Urinary bladder (tissue), 4 donors: ENCODE data around the gene USP6NL. TPM values are rescaled to one million over a fixed set of nuclear protein-coding genes. Genes with fewer than 3 reads are reported as not detected.
"Not testable (repeated sequence)": the region's sequence is repeated elsewhere in the genome, so short reads cannot be mapped to it uniquely, and the experiment has no call there.

ENCODE experiments used
- DNase-seq: peaks from one replicate; pipeline ENCODE4 v3.0.0-alpha.2; 2015; ENCODE audit errors: extremely low spot score
- H3K27ac ChIP-seq: one replicate; pipeline ENCODE4 v1.5.1; 2013; ENCODE audit warnings: low read depth, mild to moderate bottlenecking, moderate library complexity
- H3K36me3 ChIP-seq: one replicate; pipeline ENCODE4 v1.6.1; 2013; ENCODE audit warnings: mild to moderate bottlenecking, moderate library complexity; ENCODE audit not compliant: insufficient read depth
- H3K4me1 ChIP-seq: one replicate; pipeline ENCODE4 v1.6.1; 2013; ENCODE audit warnings: mild to moderate bottlenecking, moderate library complexity; ENCODE audit not compliant: insufficient read depth
- H3K4me3 ChIP-seq: one replicate; pipeline ENCODE4 v1.5.1; 2013; ENCODE audit warnings: low read depth, low read length
- WGBS: extraction: QIAGEN DNeasy Blood & Tissue Kit; methylation state at CpG from one replicate; pipeline ENCODE4 v1.1.7; 2013; 5-methylcytosine and 5-hydroxymethylcytosine counted together
- polyA plus RNA-seq: library from polyadenylated mRNA; stranded (reverse); fragments of 200-250 nt; gene quantifications from one replicate; pipeline ENCODE4 v1.2.3, GENCODE V29; 2013
- total RNA-seq: library from RNA; depleted of rRNA; stranded (reverse); fragments of >200 nt; gene quantifications from one replicate; pipeline ENCODE4 v1.2.3, GENCODE V29; 2014
- donor health status: healthy with polysubstance abuse.
- donor health status: healthy.

Gene USP6NL
- total and polyA plus RNA-seq, 2 donors: 8.5 to 21.7 TPM

DNA sequence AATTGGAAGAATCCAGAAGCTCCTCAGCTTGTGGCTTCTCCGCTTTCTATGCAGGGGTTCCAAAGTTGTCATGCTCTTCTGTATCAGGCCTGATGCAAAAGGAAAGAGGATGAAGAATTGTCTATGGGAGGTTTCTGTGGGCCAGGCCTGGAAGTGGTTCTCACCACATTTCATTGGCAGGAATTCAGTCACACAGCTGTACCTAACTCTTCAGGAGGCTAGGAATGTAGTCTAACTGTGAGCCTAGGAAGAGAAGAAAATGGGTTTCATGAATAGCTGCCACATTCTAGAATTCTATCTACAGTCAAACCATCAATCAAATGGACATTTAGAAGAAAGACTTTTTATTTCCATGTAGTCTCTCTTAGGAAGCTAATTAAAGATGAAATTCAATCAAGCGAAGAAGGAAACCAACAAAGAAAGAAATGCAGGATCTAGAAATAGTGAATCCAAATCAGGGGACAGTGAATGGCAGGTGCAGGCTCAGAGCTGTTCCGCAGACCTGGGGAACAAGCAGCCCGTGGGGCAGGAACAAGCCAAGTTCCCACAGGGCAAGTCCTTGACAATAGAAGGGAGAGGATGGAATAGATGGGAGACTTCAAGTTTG is 25.4 kb upstream of the USP6NL start:
- Histone ChIP-seq H3K4me1 (no peaks in the 10 kb centered on the region), H3K36me3 (no peaks in the 10 kb centered on the region), H3K4me3 (no peak overlapping the region), H3K27ac (no peak overlapping the region)
- 94% methylated on average over 4 of the region's 4 CpGs for WGBS
- no peak for DNase-seq

DNA sequence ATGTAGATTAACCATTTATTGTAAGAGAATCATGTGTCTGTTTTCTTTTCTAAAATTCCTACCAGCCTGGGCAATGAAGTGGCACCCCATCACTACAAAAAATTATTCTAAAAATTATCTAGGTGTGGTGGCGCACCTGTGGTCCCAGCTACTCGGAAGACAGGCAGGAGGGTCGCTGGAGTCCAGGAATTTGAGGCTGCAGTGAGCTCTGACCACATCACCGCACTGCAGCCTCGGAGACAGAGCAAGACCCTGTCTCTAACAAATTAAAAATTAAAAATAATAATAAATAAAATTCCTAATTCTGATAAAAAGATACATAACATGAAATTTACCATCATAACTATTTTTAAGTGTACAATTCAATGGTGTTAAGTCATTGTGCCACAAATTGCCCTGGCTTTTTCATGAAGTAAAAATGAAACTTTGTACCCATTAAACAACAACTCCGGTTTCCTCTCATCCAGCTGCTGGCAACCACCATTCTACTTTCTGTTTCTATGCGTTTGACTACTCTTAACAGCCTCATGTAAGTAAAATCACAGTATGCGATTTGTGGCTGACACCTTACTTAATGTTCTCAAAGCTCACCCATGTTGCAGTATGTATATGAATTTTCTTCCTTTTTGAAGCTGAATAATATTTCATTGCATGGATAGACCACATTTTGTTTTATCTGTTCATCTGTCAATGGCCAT is 20.6 kb upstream of the USP6NL start:
- no peak for DNase-seq
- WGBS: 84% methylated on average over 8 of the region's 8 CpGs
- no peaks in the 10 kb centered on the region for H3K4me1 ChIP-seq
- no peak overlapping the region for H3K4me3 ChIP-seq
- H3K36me3 ChIP-seq: no peaks in the 10 kb centered on the region
- no peak overlapping the region for H3K27ac ChIP-seq

DNA sequence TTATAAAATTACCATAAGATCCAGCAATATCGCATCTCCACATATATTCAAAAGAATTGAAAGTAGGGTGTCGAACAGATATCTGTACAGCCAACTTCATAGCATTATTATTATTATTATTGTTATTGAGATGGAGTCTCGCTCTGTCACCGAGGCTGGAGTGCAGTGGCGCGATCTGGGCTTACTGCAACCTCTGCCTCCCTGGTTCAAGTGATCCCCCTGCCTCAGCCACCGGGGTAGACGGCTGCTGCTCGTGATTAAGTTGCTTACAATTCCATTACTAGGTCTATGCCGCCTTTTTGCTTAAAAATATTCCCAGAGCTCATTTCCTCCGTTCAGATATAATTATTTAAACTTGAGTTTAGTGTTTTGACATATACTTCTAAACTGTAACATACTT is 19.8 kb upstream of the USP6NL start:
- Histone ChIP-seq H3K4me1 (no peaks in the 10 kb centered on the region), H3K36me3 (no peaks in the 10 kb centered on the region), H3K27ac (no peak overlapping the region), H3K4me3 (no peak overlapping the region)
- DNase-seq: no peak
- WGBS: 86% methylated on average over 11 of the region's 11 CpGs

DNA sequence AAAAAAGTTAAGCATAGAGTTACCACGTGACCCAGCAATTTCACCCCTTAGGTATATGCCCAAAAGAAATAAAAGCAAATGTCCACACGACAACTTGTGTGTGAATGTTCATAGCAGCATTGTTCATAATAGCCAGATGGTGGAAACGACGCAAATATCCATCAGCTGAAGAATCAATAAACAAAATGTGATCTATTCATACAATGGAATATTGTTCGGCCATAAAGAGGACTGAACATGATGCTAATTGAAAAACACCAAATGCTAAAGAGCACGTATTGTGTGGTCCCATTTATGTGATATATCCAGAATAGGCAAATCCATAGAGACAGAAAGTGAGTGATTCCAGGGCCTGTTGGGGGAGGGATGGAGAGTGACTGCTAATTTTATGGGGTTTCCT is 18.3 kb upstream of the USP6NL start:
- no peak overlapping the region for H3K4me3 ChIP-seq
- no peaks in the 10 kb centered on the region for H3K4me1 ChIP-seq
- WGBS: 92% methylated on average over 6 of the region's 6 CpGs
- H3K27ac ChIP-seq: no peak overlapping the region
- no peak for DNase-seq
- no peaks in the 10 kb centered on the region for H3K36me3 ChIP-seq

DNA sequence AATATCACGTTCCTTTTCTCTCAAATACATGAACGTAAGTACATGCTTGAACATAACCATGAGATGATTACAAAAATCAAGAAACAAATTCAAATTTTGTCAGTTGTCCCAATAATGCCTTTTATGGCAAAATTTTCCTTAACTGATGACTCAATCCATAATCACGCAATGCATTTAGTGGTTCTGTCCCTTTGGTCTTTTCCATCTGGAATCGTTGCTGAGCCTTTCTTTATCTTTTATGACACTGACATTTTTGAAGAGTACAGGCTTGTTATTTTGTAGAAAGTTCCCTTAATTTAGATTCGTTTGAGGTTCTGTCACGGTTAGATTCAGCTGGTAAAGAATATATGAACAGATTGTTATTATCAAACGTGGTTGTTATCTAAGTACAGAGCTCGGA is 16.5 kb upstream of the USP6NL start:
- not testable (repeated sequence) for H3K4me1 ChIP-seq, H3K4me3 ChIP-seq, H3K36me3 ChIP-seq, H3K27ac ChIP-seq, DNase-seq
- 65% methylated on average over 8 of the region's 8 CpGs for WGBS

DNA sequence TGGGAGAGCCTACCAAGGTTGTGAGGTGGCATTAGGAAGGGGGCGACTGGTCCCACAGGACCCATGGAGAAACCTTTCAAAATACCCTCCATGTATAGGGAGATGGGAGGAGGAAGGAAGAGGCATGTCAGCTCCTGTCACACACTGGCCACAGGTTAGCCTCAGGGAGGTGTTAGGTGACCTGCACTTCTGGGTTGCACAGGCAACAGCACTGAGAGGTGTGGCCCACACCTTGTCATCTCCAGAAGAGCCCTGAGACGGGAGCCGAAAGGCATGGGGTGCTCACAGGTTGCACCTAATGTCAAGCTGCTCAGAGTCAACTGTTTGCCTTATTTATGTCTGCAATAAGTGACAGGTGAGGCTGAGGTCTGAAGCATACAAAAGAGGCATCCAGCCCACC is 14.6 kb upstream of the USP6NL start:
- no peaks in the 10 kb centered on the region for H3K4me1 ChIP-seq
- 92% methylated on average over 3 of the region's 3 CpGs for WGBS
- H3K4me3 ChIP-seq: no peak overlapping the region
- DNase-seq: no peak
- no peaks in the 10 kb centered on the region for H3K36me3 ChIP-seq
- H3K27ac ChIP-seq: no peak overlapping the region

DNA sequence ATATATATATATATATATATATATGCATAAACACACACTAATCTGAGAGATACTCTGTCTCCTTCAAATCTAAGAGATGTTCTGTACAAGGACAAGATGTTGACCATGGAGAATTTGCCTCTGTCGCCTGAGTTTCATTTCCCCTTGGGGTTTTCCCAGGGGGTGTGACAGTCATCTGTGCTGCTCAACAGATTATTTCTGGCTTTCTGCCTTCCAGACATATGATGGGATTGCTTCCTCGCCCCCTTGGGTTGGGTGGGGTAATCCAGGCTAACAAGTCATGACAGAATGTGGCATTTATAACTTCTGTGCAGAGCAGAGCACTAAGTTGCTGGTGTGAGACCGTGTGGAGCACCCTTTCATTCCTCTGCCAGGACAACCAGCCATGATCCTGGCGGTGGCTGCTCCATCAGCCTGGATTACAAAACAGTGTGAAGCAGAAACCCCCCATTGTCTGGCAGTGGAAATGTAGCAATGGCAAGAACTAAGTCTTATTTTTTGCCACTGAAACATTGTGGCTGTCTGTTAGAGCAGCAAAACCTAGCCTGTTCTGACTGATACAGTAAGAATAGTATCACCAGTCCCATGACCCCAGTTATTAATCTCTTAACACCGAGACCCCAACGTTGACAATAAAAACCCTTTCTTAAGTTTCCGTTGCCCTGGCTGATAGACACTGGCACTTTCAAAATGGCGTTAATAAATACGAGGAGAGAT is 13.7 kb upstream of the USP6NL start:
- Histone ChIP-seq H3K4me3 (no peak overlapping the region), H3K27ac (no peak overlapping the region), H3K36me3 (no peaks in the 10 kb centered on the region), H3K4me1 (no peaks in the 10 kb centered on the region)
- WGBS: 80% methylated on average over 9 of the region's 9 CpGs
- no peak for DNase-seq

DNA sequence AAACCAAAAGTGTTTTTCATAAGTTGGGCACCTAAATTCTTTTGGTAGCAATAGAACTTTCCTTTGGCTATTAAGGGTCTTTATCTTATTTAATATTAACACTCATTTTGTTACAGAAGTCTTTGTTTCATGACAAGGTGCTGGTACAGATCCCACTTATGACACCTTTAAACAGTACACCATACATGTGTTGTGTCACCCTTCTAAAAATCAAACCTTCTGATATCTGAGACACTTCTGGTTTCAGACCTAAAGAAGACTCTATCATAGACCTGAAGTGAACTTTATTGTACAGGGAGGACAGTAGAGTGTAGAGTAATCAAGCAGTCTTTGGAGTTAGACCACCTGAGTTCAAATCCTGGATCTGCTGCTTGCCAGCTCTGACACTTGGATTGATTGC is 5.8 kb upstream of the USP6NL start:
- Histone ChIP-seq H3K36me3 (no peaks in the 10 kb centered on the region), H3K27ac (no peak overlapping the region), H3K4me1 (no peaks in the 10 kb centered on the region), H3K4me3 (no peak overlapping the region)
- no peak for DNase-seq

DNA sequence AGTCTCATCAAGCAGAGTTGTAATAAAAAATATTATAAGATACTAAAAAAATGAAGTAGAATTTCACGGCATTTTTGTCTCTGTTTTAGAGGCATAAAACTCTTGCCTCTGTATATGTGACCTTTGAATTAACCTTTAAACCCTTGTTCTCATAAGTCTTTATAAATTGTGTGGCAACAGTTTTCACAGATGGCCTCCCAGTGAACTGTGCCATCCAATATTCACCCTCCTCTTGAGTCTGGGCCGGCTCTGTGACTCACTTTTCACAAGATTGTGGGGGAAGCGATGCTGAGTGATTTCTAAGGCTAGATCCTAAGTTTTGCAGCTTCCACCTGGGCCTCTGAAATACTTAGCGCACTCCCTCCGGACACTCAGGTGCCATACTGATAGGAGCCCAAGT is 4.6 kb upstream of the USP6NL start:
- no peak for DNase-seq
- Histone ChIP-seq H3K36me3 (no peaks in the 10 kb centered on the region), H3K4me3 (no peak overlapping the region), H3K4me1 (no peaks in the 10 kb centered on the region), H3K27ac (no peak overlapping the region)
- 90% methylated on average over 5 of the region's 5 CpGs for WGBS

DNA sequence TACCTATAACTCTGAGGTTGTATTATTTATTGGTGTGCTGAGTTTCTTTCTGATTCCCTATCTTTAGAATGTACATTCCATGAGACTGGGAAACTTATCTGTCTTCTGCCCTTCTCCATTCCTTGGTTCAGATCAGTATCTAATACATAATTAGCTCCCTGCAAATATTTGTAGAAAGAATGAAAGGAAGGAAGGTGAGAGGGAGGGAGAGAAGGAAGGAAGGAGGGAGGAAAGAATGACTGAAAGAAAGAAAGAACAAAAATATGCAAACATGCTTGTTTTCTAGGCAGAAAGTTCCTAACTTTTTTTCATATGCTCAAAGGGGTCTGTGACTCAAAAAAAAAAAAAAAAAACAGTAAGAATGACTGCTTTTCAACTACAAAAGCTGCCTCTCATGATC is 3.9 kb upstream of the USP6NL start:
- Histone ChIP-seq H3K36me3 (no peaks in the 10 kb centered on the region), H3K4me1 (no peaks in the 10 kb centered on the region), H3K27ac (no peak overlapping the region), H3K4me3 (no peak overlapping the region)
- no peak for DNase-seq

DNA sequence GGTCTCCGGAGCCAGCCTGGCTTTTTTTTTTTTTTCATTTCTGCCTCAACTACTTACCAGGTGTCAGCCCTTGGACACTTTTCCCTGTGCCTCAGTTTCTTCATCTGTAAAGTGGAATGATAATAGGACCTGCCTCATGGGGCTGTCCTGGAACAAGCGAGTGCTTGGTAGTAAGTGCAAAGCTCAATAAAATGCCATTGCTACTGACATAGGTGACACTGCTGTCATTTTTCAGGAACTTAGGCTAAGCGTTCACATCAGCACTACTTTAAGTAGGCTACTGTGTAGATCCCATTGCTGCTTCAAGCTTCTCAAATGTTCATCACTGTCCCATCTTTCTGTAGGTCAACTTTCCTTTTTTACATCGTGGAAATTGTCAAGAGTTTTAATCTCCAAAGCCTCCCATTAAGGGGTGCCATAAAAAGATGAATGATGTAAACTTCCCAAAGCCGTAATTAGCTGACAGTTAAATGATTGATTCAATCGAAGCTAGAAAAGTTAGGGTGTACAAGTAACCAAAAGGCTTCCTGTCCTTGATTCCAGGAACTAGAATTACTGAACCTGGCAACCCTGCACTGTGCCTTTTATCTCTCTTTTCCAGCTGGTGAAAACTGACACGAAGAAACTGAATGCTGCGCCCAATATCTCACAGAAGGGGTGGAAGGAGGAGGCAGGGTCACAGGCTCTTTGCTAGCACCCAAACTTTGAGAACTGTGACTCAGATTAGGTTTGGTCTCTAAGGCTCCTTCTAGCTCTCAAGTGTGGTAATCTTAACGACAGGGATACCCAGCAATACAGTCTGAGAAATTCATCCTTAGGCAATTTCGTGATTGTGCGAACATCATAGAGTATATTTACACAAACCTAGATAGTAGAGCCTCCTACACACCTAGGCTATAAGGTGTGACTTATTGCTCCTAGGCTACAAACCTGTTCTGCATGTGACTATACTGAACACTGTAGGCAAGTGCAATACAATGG is 861 bp upstream of the USP6NL start:
- Histone ChIP-seq H3K27ac (peak overlapping the region; percentile 75), H3K4me3 (peak overlapping the region; percentile 96), H3K4me1 (no peaks in the 10 kb centered on the region), H3K36me3 (no peaks in the 10 kb centered on the region)
- WGBS: 16% methylated on average over 11 of the region's 11 CpGs
- DNase-seq: no peak

DNA sequence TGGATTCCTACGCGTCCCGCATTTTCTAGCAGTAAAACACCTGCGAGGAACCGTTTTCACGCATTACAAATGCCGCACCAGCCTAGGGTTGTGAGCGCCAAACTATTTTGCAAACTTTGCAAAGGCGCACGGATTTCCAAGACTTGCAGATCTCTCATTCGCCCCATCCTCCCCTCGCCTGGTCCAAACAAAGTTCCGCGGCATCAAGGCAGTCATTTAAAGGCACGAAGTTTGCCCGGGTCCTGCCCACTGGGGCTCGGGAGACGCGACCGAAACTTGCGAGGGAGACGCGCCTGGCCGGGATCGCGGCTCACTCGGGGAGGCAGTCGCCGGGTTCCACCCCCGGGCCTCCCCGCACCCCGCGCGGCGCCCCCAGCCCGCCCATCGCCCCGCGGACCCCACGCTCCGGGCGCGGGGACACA is 613 bp downstream of the USP6NL start:
- no peak for DNase-seq
- WGBS: under 1% methylated on average over 43 of the region's 43 CpGs

DNA sequence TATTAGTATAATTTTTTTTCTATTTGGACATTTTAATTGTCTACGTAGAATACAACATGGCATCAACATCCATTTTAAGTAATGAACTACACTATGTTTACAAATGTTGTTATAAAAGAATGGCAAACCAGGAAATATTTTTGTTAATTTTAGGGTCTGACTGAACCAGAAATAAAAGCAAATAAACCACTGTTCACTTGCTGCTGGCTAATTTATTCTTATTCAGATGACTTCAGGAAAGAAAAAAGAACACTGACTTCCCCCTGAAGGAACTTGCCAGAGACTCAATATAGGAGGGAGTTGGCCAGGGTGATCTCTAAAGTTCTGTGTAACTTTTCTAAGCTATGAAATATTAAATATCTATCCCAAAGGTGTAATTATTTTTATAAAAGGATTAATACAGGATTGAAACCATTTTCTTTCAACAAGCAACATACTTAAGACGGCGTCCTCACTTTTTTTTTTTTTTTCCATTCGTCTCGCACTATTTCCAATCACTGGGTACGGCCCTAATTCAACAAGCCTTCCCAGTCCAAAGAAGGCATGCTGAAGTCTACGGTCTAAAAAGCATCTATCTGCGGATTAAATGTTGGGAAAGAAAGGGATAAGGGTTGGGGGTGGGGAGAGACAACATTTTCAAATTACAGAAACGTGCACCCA is 1.2 kb downstream of the USP6NL start:
- Histone ChIP-seq H3K27ac (peak overlapping the region; percentile 30), H3K4me3 (peak overlapping the region; percentile 96), H3K36me3 (no peaks in the 10 kb centered on the region), H3K4me1 (no peaks in the 10 kb centered on the region)
- DNase-seq: no peak
- 5% methylated on average over 9 of the region's 9 CpGs for WGBS

More for the DNA sequence above, 613 bp downstream of the USP6NL start:
- H3K4me3 ChIP-seq: peak overlapping the region; percentile 96
- peak overlapping the region; percentile 89 for H3K27ac ChIP-seq
- H3K36me3 ChIP-seq: no peaks in the 10 kb centered on the region
- no peaks in the 10 kb centered on the region for H3K4me1 ChIP-seq
